Activated CD4-positive, alpha-beta T cell treated with anti-CD3 and anti-CD28 coated beads, Interleukin-2, amount 50 U/mL, for 24 hours (primary cell): ENCODE measurements around the gene TBC1D22A.
A peak's percentile ranks its signal among the peaks of the same experiment; 100 is the strongest.
"Not testable (repeated sequence)": the region's sequence is repeated elsewhere in the genome, so short reads cannot be mapped to it uniquely, and the experiment has no call there.

Experiments
- DNase-seq, 2 donors: peaks; one replicate each; pipeline ENCODE4 v3.0.0-alpha.2; 2020; ENCODE audit warnings: low read depth in 1 of 2, low spot score in 1 of 2

Gene TBC1D22A

GRCh38 chr22:46773076-46773475 is 10.6 kb downstream of the TBC1D22A start:
- no peak for DNase-seq

- no peak for DNase-seq
These were observed 12.0 kb downstream of the TBC1D22A start for GRCh38 chr22:46774253-46774979.

- no peak for DNase-seq
These were observed 12.8 kb downstream of the TBC1D22A start for GRCh38 chr22:46774980-46775849.

- no peak for DNase-seq
These were observed 13.7 kb downstream of the TBC1D22A start for GRCh38 chr22:46775850-46776826.

- DNase-seq, result no peak
These were observed 14.6 kb downstream of the TBC1D22A start for GRCh38 chr22:46776876-46777608.

- DNase-seq, result peak in 1 of 2 donors; percentile 39
These were observed 15.1 kb downstream of the TBC1D22A start for GRCh38 chr22:46777609-46777970.

- no peak for DNase-seq
These were observed 16.6 kb downstream of the TBC1D22A start for GRCh38 chr22:46779023-46779422.

- no peak for DNase-seq
These were observed 17.2 kb downstream of the TBC1D22A start for GRCh38 chr22:46779651-46780050.

- DNase-seq, result no peak
These were observed 18.0 kb downstream of the TBC1D22A start for GRCh38 chr22:46780453-46780852.

- DNase-seq, result no peak
These were observed 18.8 kb downstream of the TBC1D22A start for GRCh38 chr22:46781291-46781690.

- DNase-seq, result not testable (repeated sequence)
These were observed 19.8 kb downstream of the TBC1D22A start for GRCh38 chr22:46782200-46782599.

- DNase-seq, result no peak
These were observed 21.3 kb downstream of the TBC1D22A start for GRCh38 chr22:46783721-46784120.

GRCh38 chr22:46788441-46789172 is 26.2 kb downstream of the TBC1D22A start:
- DNase-seq, result no peak

- DNase-seq, result no peak
These were observed 27.5 kb downstream of the TBC1D22A start for GRCh38 chr22:46789992-46790391.

- peak; percentile 44 to 76 for DNase-seq
These were observed 28.8 kb downstream of the TBC1D22A start for GRCh38 chr22:46791201-46791731.

GRCh38 chr22:46792061-46792796 is 29.8 kb downstream of the TBC1D22A start:
- no peak for DNase-seq

GRCh38 chr22:46792841-46793261 is 30.4 kb downstream of the TBC1D22A start:
- no peak for DNase-seq

GRCh38 chr22:46793497-46793896 is 31.0 kb downstream of the TBC1D22A start:
- no peak for DNase-seq

- no peak for DNase-seq
These were observed 31.6 kb downstream of the TBC1D22A start for GRCh38 chr22:46794067-46794466.
